GM21786 (cell line): ENCODE results near the gene COMP.

ENCODE experiments used
- ATAC-seq: cut with Tn5 transposase; IDR thresholded peaks from one replicate; pipeline ENCODE4 v1.9.1; 2021; ENCODE audit not compliant: unreplicated experiment

The COMP gene

GRCh38 chr19:18770663-18771327 lies 20.3 kb downstream of the COMP start:
- ATAC-seq, result no peak

- ATAC-seq, result no peak
These were observed 21.0 kb downstream of the COMP start for GRCh38 chr19:18769989-18770528.

GRCh38 chr19:18768997-18769891 lies 21.9 kb downstream of the COMP start:
- no peak for ATAC-seq

- ATAC-seq, result no peak
These were observed 22.9 kb downstream of the COMP start for GRCh38 chr19:18768046-18768771.

GRCh38 chr19:18765224-18765623 lies 25.9 kb downstream of the COMP start:
- no peak for ATAC-seq

- no peak for ATAC-seq
These were observed 26.5 kb downstream of the COMP start for GRCh38 chr19:18764591-18765051.

GRCh38 chr19:18763674-18764590 lies 27.2 kb downstream of the COMP start:
- no peak for ATAC-seq

- ATAC-seq, result no peak
These were observed 28.7 kb downstream of the COMP start for GRCh38 chr19:18762125-18763023.

- ATAC-seq, result no peak
These were observed 29.5 kb downstream of the COMP start for GRCh38 chr19:18761531-18762110.

GRCh38 chr19:18760440-18761383 lies 30.4 kb downstream of the COMP start:
- ATAC-seq, result no peak

- no peak for ATAC-seq
These were observed 31.1 kb downstream of the COMP start for GRCh38 chr19:18759995-18760426.

GRCh38 chr19:18759304-18759994 lies 31.7 kb downstream of the COMP start:
- ATAC-seq, result no peak

GRCh38 chr19:18756896-18757295 lies 34.2 kb downstream of the COMP start:
- ATAC-seq, result no peak

GRCh38 chr19:18754501-18754900 lies 36.6 kb downstream of the COMP start:
- ATAC-seq, result no peak

GRCh38 chr19:18751571-18751970 lies 39.5 kb downstream of the COMP start:
- no peak for ATAC-seq

- ATAC-seq, result no peak
These were observed 40.7 kb downstream of the COMP start for GRCh38 chr19:18750295-18750970.
